Transverse colon (tissue), 4 donors: ENCODE measurements around the gene PIAS1. TPM values are rescaled to one million over a fixed set of nuclear protein-coding genes. Genes with fewer than 3 reads are reported as not detected.
"Not testable (repeated sequence)": the region's sequence is repeated elsewhere in the genome, so short reads cannot be mapped to it uniquely, and the experiment has no call there.

ENCODE experiments used
- DNase-seq: peaks from one replicate; pipeline ENCODE4 v3.0.0-alpha.2; 2019
- H3K27ac ChIP-seq, 4 donors: fragments of 200-600 bp; sonication (generic); 2 replicates each; pipeline ENCODE4 v1.5.1; 2016 to 2018; ENCODE audit warnings: inconsistent platforms in 4 of 4
- H3K27me3 ChIP-seq: fragments of 200-600 bp; sonication (generic); 2 replicates; pipeline ENCODE4 v1.5.1; 2017; ENCODE audit warnings: inconsistent platforms
- H3K36me3 ChIP-seq, 4 donors: fragments of 200-600 bp; sonication (generic); 2 replicates each; pipeline ENCODE4 v1.5.1; 2017 to 2019; ENCODE audit warnings: inconsistent platforms in 4 of 4
- H3K4me1 ChIP-seq, 4 donors: fragments of 200-600 bp; sonication (generic); 2 replicates each; pipeline ENCODE4 v1.5.1; 2017 to 2020; ENCODE audit warnings: inconsistent platforms in 4 of 4
- H3K4me3 ChIP-seq, 4 donors: fragments of 200-600 bp; sonication (generic); 1 replicate in 1 of 4; 2 replicates in 3 of 4; pipeline versions ENCODE4 v1.5.1 to v1.6.1; 2017 to 2019; ENCODE audit warnings: inconsistent platforms in 4 of 4
- H3K9me3 ChIP-seq, 2 donors: fragments of 200-600 bp; sonication (generic); 2 replicates each; pipeline ENCODE4 v1.5.1; 2017 to 2019; ENCODE audit warnings: inconsistent platforms in 2 of 2
- CTCF ChIP-seq, 5 experiments: fragments of 200-600 bp in 3 of 5; fragments of 450-650 bp in 2 of 5; sonication (generic) in 3 of 5; IDR thresholded peaks; 1 replicate in 2 of 5; 2 replicates in 3 of 5; pipeline ENCODE4 v1.5.1; 2016 to 2017; ENCODE audit warnings: antibody characterized with exemption in 5 of 5, inconsistent platforms in 3 of 5, mild to moderate bottlenecking in 2 of 5, moderate library complexity in 1 of 5
- EP300 ChIP-seq: sonication (generic); formaldehyde crosslinking; IDR thresholded peaks from one replicate; pipeline ENCODE4 v1.6.1; 2017; ENCODE audit warnings: antibody characterized with exemption, low read depth
- POLR2A ChIP-seq: fragments of 450-650 bp; IDR thresholded peaks from one replicate; pipeline ENCODE4 v1.6.1; 2016; ENCODE audit warnings: antibody characterized with exemption, mild to moderate bottlenecking, moderate library complexity
- POLR2AphosphoS5 ChIP-seq, 3 donors: sonication (generic); formaldehyde crosslinking; IDR thresholded peaks; one replicate each; pipeline ENCODE4 v1.6.1; 2016; ENCODE audit warnings: antibody characterized with exemption in 3 of 3
- WGBS, 2 donors: methylation state at CpG; one replicate each; pipeline ENCODE4 v1.1.5; 2018; ENCODE audit warnings: low coverage in 1 of 2; 5-methylcytosine and 5-hydroxymethylcytosine counted together
- in situ Hi-C, 4 donors: fragments of 200-750 bp; cut with MboI; loops; one replicate each; pipeline versions ENCODE4 v1.15.0 to v1.15.1; 2017; ENCODE audit warnings: low sequenced_read_pairs in 3 of 4, low pct_ligation_motif_present in 1 of 4, low pct_unique_long_range_greater_than_20kb in 1 of 4
- intact Hi-C: fragments of 100-400 bp; cut with DNase I; formaldehyde crosslinking; loops from one replicate; pipeline ENCODE4 v1.15.1; 2023; ENCODE audit warnings: low total_unique reads
- total RNA-seq, 4 donors: library from RNA; depleted of rRNA; stranded (reverse); fragments of >200 nt; gene quantifications; one replicate each; pipeline ENCODE4 v1.1.0, GENCODE V29; 2016

PIAS1 gene
- total RNA-seq = 100 to 1,000 TPM in 1 of 4 donors, 10 to 100 TPM in 3; 34.0 to 141 (median 55.4) TPM

DNA sequence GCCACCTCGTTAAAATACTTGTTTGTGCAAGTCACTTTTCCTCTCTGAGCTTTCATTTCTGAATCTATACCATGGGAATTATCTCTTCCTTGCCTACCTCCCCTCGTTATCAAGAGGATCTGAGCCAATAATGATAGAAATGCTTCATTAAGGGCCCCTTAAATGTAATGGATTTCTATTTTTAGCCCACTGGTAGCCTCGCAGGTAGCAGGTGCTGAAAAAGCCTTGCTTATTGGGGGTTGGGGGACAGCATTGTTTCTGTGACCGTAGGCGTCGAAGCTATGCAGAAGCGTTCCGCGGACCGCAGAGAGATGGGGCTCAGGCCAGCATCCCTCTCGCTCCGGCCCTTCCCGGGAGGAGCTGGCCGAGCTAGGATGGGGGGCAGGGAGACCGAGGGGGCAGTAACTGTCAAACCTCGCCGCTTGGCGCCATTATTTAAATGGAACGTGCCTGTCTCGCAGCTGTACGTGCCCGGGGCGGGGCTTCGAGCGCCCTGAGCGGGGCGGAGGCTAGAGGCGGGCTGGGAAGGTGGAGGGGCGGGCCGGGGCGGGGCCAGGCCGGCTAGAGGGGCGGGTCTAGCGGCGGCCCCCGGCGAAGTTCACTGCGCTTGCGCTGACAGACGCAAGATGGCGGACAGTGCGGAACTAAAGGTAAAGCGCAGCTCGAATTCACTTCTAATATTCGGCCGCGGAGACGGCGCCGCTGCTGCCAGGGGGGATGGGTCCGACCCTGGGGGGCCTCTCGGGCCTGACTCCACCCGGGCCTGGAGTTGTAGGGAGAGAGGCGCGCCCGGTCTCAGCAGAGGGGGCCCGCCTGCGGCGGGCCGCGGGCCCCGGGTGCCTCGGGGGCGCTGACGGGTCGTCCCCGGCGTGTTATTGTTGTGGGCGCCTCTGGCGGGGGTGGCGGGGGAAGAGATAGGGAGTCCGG, at the start of gene PIAS1:
Gene PIAS1 (plus strand): TSS at position 615 of the 927 bp plus-strand sequence. CDS start 12 bp downstream, at position 627.
- intact Hi-C loops (loop anchor here (10.0 kb wide), 1 partner anchor 189 kb away; no protein-coding TSS in a partner anchor), in situ Hi-C loops (loop anchor here in 3 of 4 donors (25.0 kb wide), 2 partner anchors 108 to 192 kb away; no protein-coding TSS in a partner anchor)
- peak; percentile 89 to 97 (median 97) for TF ChIP-seq POLR2AphosphoS5 (IDR thresholded peaks at IDR 0.05)
- TF ChIP-seq CTCF (IDR thresholded peaks at IDR 0.05) = peak in 2 of 5 experiments; percentile 10 to 17
- TF ChIP-seq EP300 = no peak
- TF ChIP-seq POLR2A = peak; percentile 94
- Histone ChIP-seq H3K27me3 (no peaks in the 10 kb centered on the region), H3K36me3 (no peaks in the 10 kb centered on the region), H3K4me1 (peaks cover 0 to 37% (median 32%) of the 10 kb centered on the region in 4 donors), H3K9me3 (no peaks in the 10 kb centered on the region), H3K4me3 (peak within 1 kb of the TSS; percentile 88 to 98 (median 96)), H3K27ac (peak within 1 kb of the TSS; percentile 92 to 98 (median 96))
- DNase-seq = peak; percentile 95
- WGBS, 2 donors = 1 to 24% methylated on average over 2 to 46 of the region's 72 CpGs

GRCh38 chr15:68007642-68008041, 46.5 kb upstream of the PIAS1 start:
- H3K4me1 ChIP-seq, DNase-seq, H3K27me3 ChIP-seq, in situ Hi-C loops, H3K4me3 ChIP-seq, H3K27ac ChIP-seq, H3K36me3 ChIP-seq, intact Hi-C loops, H3K9me3 ChIP-seq: not testable (repeated sequence)
- WGBS, 2 donors = 86 to 92% methylated on average over 5 of the region's 5 CpGs

DNA sequence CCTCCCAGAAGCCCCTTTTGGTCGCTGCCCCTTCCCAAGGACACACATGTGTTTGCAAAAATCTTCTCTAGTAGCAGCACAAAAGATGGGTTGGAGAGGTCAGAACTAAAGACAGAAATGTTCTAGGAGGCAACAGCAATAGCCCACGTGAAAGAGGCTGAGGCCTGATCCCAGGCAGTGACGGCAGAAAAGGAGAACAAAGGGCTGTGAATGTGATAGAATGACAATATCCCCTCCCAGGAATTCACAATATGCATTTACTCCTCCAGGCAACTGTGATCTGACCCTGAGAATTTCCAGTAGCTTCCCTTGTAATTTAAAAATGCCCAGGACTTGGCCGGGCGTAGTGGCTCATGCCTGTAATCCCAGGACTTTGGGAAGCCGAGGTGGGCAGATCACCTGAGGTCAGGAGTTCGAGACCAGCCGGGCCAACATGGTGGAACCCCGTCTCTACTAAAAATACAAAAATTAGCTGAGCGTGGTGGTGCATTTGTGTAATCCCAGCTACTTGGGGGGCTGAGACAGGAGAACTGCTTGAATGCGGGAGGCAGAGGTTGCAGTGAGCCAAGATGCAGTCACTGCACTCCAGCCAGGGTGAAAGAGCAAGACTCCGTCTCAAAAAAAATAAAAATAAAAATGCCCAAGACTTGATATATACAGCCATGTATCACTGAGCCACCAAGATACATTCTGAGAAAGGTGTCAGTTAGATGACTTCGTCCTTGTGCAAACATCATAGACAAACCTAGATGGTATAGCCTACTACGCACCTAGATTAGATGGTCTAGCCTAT, 43.6 kb upstream of the PIAS1 start:
- H3K9me3 ChIP-seq = peaks cover 0 to 3% of the 10 kb centered on the region in 2 donors
- no peak overlapping the region for H3K27ac ChIP-seq
- in situ Hi-C loops (no loop called here), intact Hi-C loops (no loop called here)
- H3K4me1 ChIP-seq = peaks cover 0 to 8% (median 4%) of the 10 kb centered on the region in 4 donors
- DNase-seq = no peak
- WGBS, 2 donors = 75 to 88% methylated on average over 5 to 14 of the region's 14 CpGs
- H3K4me3 ChIP-seq = no peak overlapping the region
- TF ChIP-seq CTCF (IDR thresholded peaks at IDR 0.05) = no peak
- no peaks in the 10 kb centered on the region for H3K36me3 ChIP-seq
- H3K27me3 ChIP-seq = no peaks in the 10 kb centered on the region

DNA sequence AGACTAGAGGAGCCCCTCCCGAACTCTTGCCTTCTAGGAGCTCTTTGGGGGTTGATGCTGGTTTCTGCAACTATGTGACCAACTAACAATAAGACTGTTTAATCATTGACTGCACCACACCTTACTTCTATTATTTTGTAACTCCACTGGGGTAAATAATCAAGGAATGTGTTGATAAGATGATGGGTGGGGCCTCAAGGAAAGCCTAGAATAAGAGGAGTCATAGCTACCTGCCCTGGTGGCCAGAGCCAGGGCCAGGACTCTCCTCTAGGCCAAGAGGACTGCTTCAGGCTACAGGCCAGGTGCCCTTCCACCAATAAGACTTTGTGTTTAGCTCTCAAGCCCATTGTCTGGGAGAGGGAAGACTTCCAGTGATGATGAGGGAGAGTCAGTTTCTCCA, 41.2 kb upstream of the PIAS1 start:
- Histone ChIP-seq H3K4me3 (no peak overlapping the region), H3K4me1 (peaks cover 0 to 8% (median 4%) of the 10 kb centered on the region in 4 donors), H3K9me3 (no peaks in the 10 kb centered on the region), H3K36me3 (no peaks in the 10 kb centered on the region), H3K27me3 (no peaks in the 10 kb centered on the region), H3K27ac (no peak overlapping the region)
- in situ Hi-C loops (no loop called here), intact Hi-C loops (no loop called here)
- WGBS, 2 donors = 54 to 80% methylated on average over 1 of the region's 1 CpG
- DNase-seq = no peak
- TF ChIP-seq CTCF (IDR thresholded peaks at IDR 0.05) (no peak), POLR2A (no peak), EP300 (no peak), POLR2AphosphoS5 (IDR thresholded peaks at IDR 0.05) (no peak)
